ENCODE measurements around the gene ITCH.
A peak's percentile ranks its signal among the peaks of the same experiment; 100 is the strongest.

The ITCH gene

DNA sequence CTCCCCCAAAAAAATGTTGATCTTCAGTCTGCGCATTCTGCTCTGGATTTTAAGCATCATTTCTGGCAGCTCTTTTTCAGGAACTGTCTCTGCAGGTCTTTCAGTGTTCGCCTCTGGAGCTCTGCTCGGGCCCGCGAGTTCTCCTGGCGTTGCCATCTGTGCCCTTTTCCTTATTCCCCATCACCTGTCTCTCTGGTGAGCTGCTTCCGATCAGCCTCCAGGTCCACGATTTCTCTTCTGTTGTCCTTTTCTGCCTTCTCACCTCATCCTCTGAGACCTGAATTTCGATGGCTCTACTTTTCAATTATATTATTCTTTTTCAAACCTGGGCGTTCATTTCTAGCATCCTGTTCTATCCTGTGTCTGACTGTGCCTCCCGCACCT lies 194.9 kb downstream of the ITCH start:
- H2AFZ ChIP-seq (ENCODE audit: low read depth, low read length, severe bottlenecking), result peak overlapping the region; percentile 64
- H3K9me3 ChIP-seq (ENCODE audit: insufficient read depth, low read length), result no peaks in the 10 kb centered on the region
- no peaks in the 10 kb centered on the region for H3K9me2 ChIP-seq (replicated peaks; ENCODE audit: insufficient read depth, low read length)
- H3K79me2 ChIP-seq (ENCODE audit: insufficient read depth, low read length), result no peaks in the 10 kb centered on the region
- peak overlapping the region; percentile 14 for H3K4me2 ChIP-seq (ENCODE audit: low read depth, low read length, poor library complexity, severe bottlenecking)
- no peak for TF ChIP-seq EZH2phosphoT487 (conservative IDR thresholded peaks at IDR 0.05; ENCODE audit: low read length)
- TF ChIP-seq, protein P1, sequence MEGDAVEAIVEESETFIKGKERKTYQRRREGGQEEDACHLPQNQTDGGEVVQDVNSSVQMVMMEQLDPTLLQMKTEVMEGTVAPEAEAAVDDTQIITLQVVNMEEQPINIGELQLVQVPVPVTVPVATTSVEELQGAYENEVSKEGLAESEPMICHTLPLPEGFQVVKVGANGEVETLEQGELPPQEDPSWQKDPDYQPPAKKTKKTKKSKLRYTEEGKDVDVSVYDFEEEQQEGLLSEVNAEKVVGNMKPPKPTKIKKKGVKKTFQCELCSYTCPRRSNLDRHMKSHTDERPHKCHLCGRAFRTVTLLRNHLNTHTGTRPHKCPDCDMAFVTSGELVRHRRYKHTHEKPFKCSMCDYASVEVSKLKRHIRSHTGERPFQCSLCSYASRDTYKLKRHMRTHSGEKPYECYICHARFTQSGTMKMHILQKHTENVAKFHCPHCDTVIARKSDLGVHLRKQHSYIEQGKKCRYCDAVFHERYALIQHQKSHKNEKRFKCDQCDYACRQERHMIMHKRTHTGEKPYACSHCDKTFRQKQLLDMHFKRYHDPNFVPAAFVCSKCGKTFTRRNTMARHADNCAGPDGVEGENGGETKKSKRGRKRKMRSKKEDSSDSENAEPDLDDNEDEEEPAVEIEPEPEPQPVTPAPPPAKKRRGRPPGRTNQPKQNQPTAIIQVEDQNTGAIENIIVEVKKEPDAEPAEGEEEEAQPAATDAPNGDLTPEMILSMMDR (IDR thresholded peaks at IDR 0.05; ENCODE audit: insufficient read depth, low read length, poor library complexity, severe bottlenecking), result no peak
- no peak overlapping the region for H3K9ac ChIP-seq (ENCODE audit: low read length)
- no peaks in the 10 kb centered on the region for H3K36me3 ChIP-seq (ENCODE audit: low read length)
- H4K20me1 ChIP-seq (ENCODE audit: low read depth, low read length), result no peaks in the 10 kb centered on the region
- no peak overlapping the region for H3K4me3 ChIP-seq (ENCODE audit: insufficient read depth, low read length, poor library complexity, severe bottlenecking)
- no peaks in the 10 kb centered on the region for H3K27me3 ChIP-seq (ENCODE audit: low read length)
- no peaks in the 10 kb centered on the region for H3F3A ChIP-seq (ENCODE audit: insufficient read depth)
- no peak overlapping the region for H3K27ac ChIP-seq (ENCODE audit: low read depth, low read length)

DNA sequence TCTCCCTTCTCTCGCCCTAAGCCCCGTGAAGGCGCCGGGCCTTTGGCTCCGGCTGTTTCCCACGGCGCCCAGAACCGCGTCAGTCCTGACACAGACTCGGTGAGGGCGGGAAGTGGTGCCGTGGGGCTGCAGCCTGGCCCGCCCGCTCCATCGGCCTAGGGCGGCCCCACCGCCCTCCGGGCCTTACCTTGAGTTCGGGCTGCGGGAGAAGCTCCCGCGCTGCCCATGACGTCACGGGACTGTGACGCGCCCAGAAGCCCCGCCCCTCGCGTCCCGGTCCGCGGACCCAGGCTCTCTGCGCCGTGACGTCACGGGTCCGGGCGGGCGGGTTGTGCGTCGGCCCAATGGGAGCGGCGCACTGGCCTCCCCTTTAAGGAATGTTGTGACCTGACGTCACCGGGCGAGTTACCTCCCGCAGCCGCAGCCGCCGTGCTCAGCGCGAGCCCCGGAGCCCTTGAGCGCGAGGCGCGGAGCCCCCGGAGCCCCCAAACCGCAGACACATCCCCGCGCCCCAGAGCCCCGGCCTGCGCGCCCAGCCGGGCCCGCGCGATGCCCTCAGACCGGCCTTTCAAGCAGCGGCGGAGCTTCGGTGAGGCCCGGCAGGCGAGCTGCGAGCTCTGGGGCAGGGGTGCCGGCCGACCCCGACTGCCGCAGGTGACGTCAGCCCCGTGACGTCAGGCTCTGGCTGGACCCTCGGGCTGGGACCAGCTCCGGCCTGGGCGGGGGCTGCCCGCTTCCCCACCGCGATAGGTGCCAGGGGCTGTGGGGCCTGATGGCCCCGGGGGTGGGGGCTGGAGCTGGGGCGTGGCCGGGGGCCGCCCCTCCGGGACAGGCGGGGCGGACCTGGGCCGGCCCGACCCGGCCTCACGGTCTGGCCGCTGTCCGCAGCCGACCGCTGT lies 195.5 kb downstream of the ITCH start, which contains the start of gene MAP1LC3A:
TSS of gene MAP1LC3A (plus strand) at position 399 of the 899 bp plus-strand sequence. CDS start at position 550, 151 bp downstream.
- H3K9ac ChIP-seq (ENCODE audit: low read length), result no peak within 1 kb of the TSS
- H3F3A ChIP-seq (ENCODE audit: insufficient read depth), result no peaks in the 10 kb centered on the region
- H3K4me2 ChIP-seq (ENCODE audit: low read depth, low read length, poor library complexity, severe bottlenecking), result peak within 1 kb of the TSS; percentile 14
- H3K9me3 ChIP-seq (ENCODE audit: insufficient read depth, low read length), result no peaks in the 10 kb centered on the region
- no peaks in the 10 kb centered on the region for H4K20me1 ChIP-seq (ENCODE audit: low read depth, low read length)
- no peak within 1 kb of the TSS for H3K4me3 ChIP-seq (ENCODE audit: insufficient read depth, low read length, poor library complexity, severe bottlenecking)
- no peaks in the 10 kb centered on the region for H3K9me2 ChIP-seq (replicated peaks; ENCODE audit: insufficient read depth, low read length)
- H3K27me3 ChIP-seq (ENCODE audit: low read length), result no peaks in the 10 kb centered on the region
- H3K36me3 ChIP-seq (ENCODE audit: low read length), result no peaks in the 10 kb centered on the region
- TF ChIP-seq, protein P1 (IDR thresholded peaks at IDR 0.05; ENCODE audit: insufficient read depth, low read length, poor library complexity, severe bottlenecking), result no peak
- no peak for TF ChIP-seq EZH2phosphoT487 (conservative IDR thresholded peaks at IDR 0.05; ENCODE audit: low read length)
- no peaks in the 10 kb centered on the region for H3K79me2 ChIP-seq (ENCODE audit: insufficient read depth, low read length)
- H3K27ac ChIP-seq (ENCODE audit: low read depth, low read length), result no peak within 1 kb of the TSS
- H2AFZ ChIP-seq (ENCODE audit: low read depth, low read length, severe bottlenecking), result peak within 1 kb of the TSS; percentile 64

DNA sequence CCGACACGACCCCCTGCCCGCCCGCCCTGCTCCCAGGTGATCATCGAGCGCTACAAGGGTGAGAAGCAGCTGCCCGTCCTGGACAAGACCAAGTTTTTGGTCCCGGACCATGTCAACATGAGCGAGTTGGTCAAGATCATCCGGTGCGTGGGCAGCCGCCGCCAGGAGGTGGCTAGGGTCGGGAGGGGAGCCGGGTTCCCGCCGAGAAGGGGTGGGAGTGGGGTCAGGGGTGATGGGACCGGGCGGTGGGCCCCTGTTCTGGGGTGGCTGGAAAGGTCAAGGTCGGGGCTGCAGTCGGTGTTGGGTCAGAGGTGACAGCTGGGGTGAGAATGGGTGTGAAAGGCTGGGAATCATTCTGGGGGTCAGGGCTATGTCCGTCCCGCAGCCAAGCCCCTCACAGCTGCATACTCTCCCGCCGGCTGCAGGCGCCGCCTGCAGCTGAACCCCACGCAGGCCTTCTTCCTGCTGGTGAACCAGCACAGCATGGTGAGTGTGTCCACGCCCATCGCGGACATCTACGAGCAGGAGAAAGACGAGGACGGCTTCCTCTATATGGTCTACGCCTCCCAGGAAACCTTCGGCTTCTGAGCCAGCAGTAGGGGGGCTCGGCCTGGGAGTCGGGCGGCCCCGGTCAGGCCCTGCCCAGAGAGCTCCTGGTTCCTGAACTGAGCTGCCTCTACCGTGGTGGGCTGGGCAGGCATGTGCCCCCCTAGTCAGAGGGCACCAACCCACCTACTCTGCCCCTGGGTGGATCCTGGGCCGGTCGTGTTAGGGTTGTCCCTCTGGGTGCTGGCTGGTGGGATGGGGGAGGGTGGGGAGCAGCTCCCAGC lies 196.5 kb downstream of the ITCH start:
- no peak overlapping the region for H3K4me2 ChIP-seq (ENCODE audit: low read depth, low read length, poor library complexity, severe bottlenecking)
- no peak overlapping the region for H3K9ac ChIP-seq (ENCODE audit: low read length)
- H3K27me3 ChIP-seq (ENCODE audit: low read length), result no peaks in the 10 kb centered on the region
- H3F3A ChIP-seq (ENCODE audit: insufficient read depth), result no peaks in the 10 kb centered on the region
- no peaks in the 10 kb centered on the region for H3K79me2 ChIP-seq (ENCODE audit: insufficient read depth, low read length)
- no peak for TF ChIP-seq EZH2phosphoT487 (conservative IDR thresholded peaks at IDR 0.05; ENCODE audit: low read length)
- TF ChIP-seq, protein P1 (IDR thresholded peaks at IDR 0.05; ENCODE audit: insufficient read depth, low read length, poor library complexity, severe bottlenecking), result no peak
- no peaks in the 10 kb centered on the region for H3K36me3 ChIP-seq (ENCODE audit: low read length)
- no peak overlapping the region for H2AFZ ChIP-seq (ENCODE audit: low read depth, low read length, severe bottlenecking)
- H3K9me3 ChIP-seq (ENCODE audit: insufficient read depth, low read length), result no peaks in the 10 kb centered on the region
- no peak overlapping the region for H3K4me3 ChIP-seq (ENCODE audit: insufficient read depth, low read length, poor library complexity, severe bottlenecking)
- no peaks in the 10 kb centered on the region for H3K9me2 ChIP-seq (replicated peaks; ENCODE audit: insufficient read depth, low read length)
- no peaks in the 10 kb centered on the region for H4K20me1 ChIP-seq (ENCODE audit: low read depth, low read length)
- H3K27ac ChIP-seq (ENCODE audit: low read depth, low read length), result no peak overlapping the region
